ENCODE data around the gene EXOC4.

Gene EXOC4

DNA sequence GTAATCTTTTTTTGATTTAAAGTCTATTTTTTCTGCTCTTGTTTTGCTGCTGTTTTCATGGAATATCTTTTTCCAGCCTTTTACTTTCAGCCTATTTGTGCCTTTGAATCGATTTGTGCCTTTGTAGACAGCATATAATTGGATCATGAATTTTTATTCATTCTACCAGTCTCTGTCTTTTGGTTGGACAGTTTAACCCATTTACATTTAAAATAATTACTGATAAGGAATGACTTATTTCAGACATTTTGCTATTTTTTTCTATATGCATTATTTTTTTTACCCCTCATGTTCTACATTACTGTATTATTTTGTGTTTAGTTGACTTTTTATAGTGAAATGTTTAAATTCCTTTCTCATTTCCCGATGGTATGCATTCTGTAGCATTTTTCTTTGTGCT, 99.6 kb downstream of the EXOC4 start:
- TF ChIP-seq, protein P1, sequence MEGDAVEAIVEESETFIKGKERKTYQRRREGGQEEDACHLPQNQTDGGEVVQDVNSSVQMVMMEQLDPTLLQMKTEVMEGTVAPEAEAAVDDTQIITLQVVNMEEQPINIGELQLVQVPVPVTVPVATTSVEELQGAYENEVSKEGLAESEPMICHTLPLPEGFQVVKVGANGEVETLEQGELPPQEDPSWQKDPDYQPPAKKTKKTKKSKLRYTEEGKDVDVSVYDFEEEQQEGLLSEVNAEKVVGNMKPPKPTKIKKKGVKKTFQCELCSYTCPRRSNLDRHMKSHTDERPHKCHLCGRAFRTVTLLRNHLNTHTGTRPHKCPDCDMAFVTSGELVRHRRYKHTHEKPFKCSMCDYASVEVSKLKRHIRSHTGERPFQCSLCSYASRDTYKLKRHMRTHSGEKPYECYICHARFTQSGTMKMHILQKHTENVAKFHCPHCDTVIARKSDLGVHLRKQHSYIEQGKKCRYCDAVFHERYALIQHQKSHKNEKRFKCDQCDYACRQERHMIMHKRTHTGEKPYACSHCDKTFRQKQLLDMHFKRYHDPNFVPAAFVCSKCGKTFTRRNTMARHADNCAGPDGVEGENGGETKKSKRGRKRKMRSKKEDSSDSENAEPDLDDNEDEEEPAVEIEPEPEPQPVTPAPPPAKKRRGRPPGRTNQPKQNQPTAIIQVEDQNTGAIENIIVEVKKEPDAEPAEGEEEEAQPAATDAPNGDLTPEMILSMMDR (IDR thresholded peaks at IDR 0.05; ENCODE audit: low read depth, low read length, missing control alignments) = no peak
- DNase-seq (ENCODE audit: low read depth) = no peak
- no peak overlapping the region for H3K4me3 ChIP-seq (ENCODE audit: low read depth, low read length)

DNA sequence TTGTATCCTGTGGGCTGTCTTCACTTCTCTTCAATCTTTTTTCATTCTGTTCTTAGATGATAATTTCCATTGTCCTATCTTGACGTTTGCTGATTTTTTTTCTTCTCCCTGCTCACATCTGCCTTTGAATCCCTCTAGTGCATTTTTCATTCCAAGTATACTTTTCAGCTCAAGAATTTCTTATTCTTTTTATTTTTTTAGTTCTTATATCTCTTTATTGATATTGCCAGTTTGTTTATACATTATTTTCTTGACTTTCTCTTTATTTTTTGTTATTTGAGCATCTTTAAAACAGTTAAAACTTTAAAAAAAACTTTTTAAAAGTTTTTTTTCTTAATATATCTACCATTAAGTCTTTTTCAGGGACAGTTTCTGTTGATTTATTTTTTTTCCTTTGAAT, 100.9 kb downstream of the EXOC4 start:
- DNase-seq (ENCODE audit: low read depth) = no peak
- TF ChIP-seq, protein P1 (IDR thresholded peaks at IDR 0.05; ENCODE audit: low read depth, low read length, missing control alignments) = no peak
- H3K4me3 ChIP-seq (ENCODE audit: low read depth, low read length) = no peak overlapping the region

DNA sequence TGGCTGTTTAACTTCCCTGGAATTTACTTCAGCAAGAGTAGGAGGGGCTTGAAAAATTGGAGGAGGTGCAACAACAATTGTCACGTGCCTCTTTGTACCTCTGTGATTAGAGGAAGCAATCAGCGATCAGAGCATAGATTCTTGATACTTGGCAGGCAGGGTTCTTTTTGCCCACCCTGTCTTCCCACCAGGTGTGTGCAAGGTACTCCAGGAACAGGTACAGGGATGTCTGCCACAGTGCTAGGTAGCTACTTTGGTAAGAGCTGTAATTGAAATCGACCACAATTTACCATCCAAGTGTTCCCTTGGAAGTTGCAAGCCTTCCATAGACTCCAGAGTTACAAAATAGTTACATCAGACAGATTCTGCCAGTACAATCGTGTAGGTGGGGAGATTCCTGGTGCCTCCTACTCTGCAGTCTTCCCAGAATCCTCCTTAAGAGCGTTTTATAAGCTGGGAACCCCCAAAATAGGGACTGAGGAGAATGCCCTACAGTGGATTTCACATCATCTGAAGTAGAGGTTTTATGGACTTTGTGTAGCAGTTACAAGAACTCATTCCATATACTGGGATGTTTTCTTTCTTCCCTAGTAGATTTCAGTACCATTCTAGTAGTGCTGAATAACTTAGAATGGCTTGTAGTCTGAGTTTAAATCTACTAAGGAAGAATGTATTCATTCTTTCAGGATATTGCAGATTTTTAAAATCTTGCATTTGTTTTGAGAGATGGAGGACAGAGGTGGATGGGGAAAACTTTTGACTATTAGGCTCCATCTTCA, 101.9 kb downstream of the EXOC4 start:
- TF ChIP-seq, protein P1 (IDR thresholded peaks at IDR 0.05; ENCODE audit: low read depth, low read length, missing control alignments) = no peak
- DNase-seq (ENCODE audit: low read depth) = no peak
- H3K4me3 ChIP-seq (ENCODE audit: low read depth, low read length) = no peak overlapping the region

DNA sequence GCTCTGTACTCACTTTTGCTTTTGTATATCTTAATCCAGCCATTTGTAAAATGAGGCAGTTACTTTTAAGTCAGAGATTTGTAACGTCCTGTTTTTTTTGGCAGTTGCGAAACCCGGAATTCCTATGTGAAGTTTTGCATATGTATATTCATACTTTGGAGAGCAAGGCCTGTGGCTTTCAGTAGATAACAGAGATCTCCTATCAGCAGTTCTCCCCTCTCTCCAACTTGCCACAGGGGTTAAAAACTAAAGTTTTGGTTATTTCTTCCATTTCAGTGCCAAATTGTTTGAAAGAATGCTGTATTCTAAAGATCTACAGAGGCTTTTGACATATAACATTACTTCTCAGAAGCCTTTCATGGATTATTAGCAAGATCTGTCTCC, 102.4 kb downstream of the EXOC4 start:
- no peak for DNase-seq (ENCODE audit: low read depth)
- TF ChIP-seq, protein P1 (IDR thresholded peaks at IDR 0.05; ENCODE audit: low read depth, low read length, missing control alignments) = no peak
- no peak overlapping the region for H3K4me3 ChIP-seq (ENCODE audit: low read depth, low read length)

DNA sequence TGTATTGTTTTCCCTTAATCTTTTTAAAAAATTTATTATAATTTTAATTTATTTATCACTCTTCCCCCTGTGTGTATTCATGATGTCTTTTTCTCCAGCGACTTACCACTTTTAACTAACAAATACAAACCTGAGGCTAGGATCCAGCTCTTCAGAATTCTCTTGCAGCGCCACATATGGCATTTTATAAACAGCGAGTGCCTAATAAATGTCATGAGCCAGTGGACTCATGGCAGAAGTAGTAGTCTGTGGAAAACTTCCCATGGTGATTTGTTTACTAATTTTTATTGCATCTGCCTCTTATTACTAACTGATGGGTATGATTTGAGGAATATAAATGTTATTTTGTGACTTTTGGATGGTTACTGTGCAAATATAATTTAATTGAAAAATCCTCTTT, 102.9 kb downstream of the EXOC4 start:
- no peak overlapping the region for H3K4me3 ChIP-seq (ENCODE audit: low read depth, low read length)
- TF ChIP-seq, protein P1 (IDR thresholded peaks at IDR 0.05; ENCODE audit: low read depth, low read length, missing control alignments) = no peak
- no peak for DNase-seq (ENCODE audit: low read depth)

DNA sequence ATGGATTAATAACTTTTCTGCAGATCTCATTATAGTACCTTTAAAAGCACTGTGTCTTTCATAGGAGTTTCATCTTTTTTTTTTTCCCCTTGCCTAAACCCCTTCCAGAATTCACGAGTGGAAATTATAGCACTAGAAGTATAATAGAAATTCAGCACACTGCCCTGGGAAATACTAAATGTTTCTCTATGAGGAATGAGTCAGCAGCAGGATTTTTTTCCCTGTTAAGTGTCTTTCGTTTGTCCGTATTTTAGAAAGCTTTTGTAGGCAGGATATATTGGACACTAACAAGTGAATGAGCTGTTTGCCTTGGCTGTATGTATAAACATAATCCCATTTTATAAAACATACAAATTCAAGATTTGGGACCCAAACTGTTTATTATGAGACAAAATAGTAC, 105.8 kb downstream of the EXOC4 start:
- no peak for DNase-seq (ENCODE audit: low read depth)
- H3K4me3 ChIP-seq (ENCODE audit: low read depth, low read length) = no peak overlapping the region
- TF ChIP-seq, protein P1 (IDR thresholded peaks at IDR 0.05; ENCODE audit: low read depth, low read length, missing control alignments) = no peak

DNA sequence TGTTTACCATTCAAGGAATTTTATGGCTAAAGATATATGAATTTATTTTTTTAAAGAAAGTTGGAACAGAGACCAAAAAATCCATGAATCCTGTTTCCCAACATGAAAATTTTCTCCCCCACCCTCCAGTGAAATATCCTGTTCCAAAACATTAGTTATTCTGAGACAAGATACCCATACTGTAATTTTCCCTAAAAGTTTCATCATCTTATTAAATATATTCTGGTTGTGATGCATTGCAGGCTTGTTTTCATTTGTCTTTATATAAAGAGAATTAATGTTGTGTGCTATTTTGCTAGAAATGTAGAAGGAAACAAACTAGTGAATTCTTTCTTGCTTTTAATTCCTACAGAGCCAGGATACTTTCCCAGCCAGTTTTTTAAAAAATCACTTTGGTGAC, 106.6 kb downstream of the EXOC4 start:
- H3K4me3 ChIP-seq (ENCODE audit: low read depth, low read length) = no peak overlapping the region
- DNase-seq (ENCODE audit: low read depth) = no peak
- TF ChIP-seq, protein P1 (IDR thresholded peaks at IDR 0.05; ENCODE audit: low read depth, low read length, missing control alignments) = no peak

All from GM12864 (cell line).